HuH-7 (cell line): ENCODE data around the gene MATK.

Source experiments
- DNase-seq: peaks from one replicate; pipeline ENCODE4 v3.0.0; 2011; ENCODE audit warnings: low spot score

Gene MATK, protein sequence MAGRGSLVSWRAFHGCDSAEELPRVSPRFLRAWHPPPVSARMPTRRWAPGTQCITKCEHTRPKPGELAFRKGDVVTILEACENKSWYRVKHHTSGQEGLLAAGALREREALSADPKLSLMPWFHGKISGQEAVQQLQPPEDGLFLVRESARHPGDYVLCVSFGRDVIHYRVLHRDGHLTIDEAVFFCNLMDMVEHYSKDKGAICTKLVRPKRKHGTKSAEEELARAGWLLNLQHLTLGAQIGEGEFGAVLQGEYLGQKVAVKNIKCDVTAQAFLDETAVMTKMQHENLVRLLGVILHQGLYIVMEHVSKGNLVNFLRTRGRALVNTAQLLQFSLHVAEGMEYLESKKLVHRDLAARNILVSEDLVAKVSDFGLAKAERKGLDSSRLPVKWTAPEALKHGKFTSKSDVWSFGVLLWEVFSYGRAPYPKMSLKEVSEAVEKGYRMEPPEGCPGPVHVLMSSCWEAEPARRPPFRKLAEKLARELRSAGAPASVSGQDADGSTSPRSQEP

DNA sequence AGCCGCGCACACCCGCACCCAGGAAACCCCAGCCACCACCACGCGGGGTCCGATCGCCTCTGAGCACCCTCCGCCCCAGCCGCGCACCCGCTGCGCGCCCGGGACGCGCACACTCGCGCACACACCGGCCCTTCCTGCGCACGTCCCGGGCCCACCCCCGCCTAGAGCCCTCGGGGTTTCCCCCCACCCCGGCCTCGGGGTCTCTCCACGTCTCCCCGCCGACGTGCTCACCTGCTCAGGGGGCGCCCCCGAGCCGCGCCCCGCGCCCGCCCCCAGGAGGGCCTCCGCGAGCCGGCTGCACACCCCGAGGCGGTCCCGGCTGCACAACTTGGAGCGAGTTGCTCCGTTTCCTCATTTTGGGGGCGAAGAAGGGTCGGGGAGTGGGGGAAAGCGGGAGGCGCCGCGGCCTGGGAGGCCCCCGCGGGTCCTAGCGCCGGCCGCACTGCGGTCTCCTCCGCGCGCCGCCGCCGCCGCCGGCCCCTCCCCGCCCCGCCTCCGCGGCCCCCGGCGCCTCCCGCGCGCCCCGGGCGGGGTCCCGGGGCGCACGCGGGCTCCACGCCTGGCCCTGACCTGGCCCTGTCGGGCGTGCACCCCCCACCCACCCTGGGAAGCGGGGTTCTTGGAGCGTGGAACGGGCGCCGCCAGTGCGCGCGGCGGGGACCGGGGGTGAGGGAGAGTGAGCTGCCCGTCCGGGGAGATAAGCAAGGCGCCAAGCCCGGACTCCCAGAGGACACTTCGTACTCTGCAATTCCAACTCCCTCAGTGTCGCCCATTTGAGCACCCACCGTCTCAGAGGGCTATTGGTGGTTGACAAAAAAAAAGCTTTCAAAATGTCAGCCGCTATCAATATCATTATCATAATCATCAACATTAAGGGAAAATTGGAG, at the start of gene MATK:
MATK (minus strand) TSS at position 444 of the 887 bp plus-strand sequence. CDS start 1,246 bp downstream, outside the sequence.
- no peak for DNase-seq

DNA sequence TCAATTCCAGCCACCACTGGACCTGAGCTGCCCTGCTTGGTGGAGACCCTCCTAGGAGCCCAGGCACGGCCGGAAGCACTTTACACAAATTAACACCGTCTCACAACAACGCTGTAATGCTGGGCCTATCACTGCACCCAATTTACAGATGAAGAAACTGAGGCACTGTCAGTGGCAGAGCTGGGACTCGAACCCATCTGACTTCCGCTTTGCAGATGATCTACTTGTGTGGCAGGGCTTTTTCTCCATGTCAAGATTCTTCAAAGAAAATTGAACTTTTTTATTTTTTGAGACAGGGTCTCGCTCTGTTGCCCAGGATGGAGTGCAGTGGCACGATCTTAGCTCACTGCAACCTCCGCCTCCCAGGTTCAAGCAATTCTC, 48.9 kb upstream of the MATK start:
- DNase-seq, result no peak

DNA sequence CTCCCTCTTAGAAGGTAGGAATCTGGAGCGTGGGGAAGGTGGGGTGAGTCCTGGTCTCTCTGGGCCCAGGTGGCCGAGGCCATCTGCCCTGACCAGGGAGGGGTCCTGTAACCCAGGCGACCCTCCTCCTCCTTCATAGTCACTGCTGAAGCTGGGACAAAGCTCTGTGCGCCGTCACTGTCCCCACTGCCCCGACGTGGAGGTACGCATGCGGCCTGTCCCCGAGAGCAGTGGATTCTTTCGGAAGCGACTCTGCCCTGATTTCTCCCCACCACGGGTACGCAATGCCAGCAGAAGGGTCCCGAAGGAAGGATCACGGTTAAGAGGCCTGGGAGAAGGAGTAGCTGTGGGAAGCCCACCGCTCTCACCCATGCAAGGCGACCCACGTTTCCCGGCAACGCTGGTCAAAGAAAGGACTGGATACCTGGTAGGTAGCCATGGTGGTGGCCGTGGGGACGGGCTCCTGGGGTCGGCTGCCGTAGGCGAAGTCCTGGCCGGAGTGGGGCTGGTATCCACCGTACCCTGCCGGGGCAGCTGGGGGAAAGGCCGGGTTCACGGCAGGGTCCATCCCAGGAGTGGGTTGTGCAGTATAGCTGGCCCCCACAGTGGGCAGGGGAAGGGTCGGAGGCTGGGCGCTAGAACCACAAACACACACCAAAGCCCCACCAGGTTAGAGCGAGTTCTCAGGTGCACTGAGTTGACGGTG, 48.3 kb upstream of the MATK start:
- DNase-seq, result no peak

DNA sequence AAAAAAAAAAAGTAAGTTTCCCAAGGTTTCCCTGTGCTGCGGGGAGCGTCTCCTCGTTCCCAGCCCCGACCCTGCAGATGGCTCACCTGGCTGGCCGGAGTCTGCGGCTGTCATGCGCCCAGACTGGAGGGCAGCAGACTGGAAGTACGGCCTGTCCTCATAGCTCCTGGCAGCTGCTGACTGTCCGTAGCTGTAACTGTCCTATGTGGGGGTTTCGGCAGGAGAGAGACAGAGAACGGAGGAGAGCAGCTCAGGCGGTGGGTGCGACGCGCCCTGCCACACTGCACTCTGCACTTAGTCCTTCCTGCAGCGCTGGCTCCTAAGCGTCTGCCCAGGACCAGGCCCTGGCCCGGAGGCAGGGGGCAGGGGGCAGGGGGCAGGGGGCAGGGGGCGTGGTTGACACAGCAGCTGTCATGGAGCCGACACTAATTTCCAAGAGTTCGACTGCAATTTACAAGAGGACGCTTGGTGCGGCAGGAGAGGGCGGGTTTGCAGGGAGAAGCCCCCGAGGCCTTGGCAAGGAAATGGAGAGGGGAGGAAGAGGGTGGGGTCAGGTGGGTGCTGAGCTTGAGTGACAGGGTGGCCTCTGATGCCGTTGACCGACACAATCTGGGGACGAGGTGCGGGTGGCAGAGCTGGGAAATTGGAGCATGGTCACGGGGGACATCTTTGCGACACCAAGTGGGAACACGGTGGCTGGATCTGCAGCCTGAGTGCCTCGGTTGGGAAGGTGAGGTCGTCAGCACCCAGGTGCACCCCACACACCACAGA, 47.6 kb upstream of the MATK start:
- no peak for DNase-seq

DNA sequence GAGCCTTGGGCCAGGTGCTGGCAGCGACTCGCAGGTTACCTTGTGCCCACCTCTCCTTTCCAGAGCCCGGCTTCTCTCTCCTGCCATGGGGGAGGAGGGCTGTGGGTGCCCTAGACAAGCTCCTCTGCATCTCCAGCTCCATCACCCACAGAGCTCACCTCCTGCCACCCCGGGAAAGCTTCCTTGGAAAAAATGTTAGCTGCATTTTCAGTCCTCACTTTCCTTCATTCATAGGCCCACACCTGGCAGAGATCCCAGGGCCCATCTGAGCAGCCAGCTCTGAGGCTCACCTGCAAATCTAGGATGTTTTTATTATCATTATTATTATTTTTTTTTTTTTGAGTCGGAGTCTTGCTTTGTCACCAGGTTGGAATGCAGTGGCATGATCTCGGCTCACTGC, 45.8 kb upstream of the MATK start:
- DNase-seq, result no peak

DNA sequence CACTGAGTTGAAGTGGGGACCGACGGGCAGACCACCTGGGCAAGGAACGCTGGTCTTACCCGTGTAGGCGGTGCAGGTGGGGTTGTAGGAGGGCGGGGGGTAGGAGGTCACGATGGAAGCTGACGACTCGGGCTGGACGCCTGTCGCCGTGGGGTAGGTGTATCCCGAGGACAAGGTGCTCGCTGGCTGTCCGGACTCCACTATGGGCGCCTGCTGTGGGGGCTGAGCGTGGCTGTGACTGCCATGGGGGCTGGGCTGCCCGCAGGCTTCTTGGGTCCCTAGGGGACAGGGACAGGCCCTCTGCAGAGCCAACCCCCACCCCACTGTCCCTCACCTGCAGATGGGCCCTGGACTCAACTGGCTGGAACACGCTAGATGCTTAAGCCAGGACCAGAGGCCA, 45.4 kb upstream of the MATK start:
- no peak for DNase-seq

DNA sequence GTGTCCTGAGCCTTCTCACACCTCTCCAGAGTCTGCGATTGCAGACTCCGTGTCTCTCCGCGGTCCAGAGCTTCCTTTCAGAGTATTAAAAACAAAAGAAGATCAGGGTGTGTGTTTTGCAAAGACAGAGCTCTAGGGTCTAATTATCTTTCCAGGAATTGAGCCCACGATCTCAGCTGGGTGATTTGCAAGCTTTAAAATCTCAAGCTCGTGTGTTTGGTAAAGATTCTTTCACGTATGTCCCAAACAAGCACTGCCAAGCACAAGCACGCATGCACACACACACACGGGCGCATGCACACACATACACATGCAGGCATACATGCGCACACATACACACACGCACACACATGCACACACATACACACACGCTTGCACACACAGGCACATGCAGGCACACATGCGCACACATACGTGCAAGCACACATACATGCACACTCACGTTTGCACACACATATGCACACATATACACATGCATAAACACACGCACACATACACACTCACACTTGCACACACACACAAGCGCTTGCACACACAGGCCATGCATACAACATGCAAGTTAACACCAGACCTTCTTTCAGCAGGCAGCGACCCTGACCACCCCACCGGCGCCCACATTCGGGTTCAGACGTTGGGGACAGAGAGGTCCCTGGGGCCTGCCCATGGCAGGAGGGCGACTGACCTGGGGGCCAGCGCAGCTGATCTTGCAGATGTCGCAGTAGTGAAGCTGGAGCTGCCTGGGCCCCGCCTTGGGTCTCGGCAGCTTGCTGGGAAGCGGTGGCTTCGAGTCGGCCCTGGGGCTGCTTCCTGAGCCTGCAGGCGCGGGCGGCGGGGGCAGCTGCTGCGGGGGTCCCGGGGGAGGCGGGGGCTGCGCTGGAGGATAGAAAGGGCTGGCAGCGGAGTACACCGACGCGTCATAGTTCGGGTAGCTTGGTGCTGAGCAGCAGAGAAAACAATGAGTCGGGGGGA, 44.7 kb upstream of the MATK start:
- DNase-seq, result no peak

DNA sequence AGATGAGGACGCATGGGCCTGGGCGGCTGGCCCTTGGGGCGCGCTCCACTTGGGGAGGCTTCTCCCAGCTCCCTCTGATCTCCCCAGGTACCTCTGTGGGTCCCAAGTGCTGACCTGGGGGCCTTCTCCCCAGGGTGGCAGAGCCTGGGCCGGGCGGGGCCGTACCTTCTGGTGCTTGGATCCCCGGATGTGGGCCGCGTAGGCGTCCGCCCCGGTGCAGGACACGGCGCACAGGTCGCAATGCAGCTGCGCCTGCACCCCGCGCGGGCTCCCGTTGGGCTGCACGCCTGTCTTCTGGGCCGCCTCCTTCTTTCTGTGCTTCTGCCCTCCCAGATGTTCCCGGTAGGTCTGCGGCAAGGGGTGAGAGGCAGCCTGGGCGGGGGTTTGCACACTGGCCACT, 41.1 kb upstream of the MATK start:
- no peak for DNase-seq

DNA sequence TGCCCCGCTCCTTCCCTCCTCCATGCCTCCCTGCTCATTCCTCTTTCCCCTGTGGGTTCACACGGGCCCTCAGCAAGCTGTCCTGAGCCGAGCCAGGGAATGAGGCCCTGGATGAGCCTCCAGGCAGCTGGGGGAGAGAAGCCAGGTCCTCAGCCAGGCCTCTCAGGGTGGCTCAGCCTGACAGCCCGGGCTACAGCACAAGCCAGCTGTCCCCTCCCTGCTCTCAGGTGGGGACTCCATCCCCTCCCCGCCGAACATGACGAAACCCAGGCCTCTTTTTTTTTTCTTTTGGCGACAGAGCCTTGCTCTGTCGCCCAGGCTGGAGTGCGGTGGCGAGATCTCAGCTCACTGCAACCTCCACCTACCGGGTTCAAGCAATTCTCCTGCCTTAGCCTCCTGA, 40.0 kb upstream of the MATK start:
- no peak for DNase-seq

DNA sequence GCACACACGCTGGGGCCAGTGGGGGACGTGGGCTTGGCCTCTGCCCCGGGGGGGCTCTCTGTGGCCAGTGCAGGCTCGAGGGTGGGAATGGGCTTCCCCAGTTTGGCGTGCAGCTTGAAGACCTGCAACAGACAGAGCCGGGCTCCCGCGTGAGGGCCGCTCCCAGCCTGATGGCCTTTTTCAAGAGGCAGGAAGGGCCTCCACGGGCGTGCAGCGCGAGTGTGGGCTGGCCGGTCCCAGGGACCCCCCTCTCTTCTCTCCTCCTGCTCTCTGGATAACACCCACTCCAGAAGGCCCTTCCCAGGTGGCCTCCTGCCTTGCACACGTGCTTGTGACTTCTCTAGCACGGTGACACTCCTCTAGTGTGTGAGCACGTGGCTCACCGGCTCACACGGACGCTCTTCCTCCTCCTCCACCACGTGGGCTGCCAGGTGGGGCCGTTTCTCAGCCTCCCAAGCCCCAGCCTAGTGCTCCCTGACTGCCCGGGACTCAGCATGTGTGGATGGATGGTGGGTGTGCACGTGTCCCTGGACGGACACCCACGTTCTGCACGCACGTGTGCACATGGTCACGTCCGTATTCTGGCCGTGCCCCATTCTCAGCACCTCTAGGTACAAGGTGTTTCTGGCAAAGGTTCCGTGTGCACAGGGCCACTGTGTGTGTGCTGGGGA, 39.2 kb upstream of the MATK start:
- no peak for DNase-seq

DNA sequence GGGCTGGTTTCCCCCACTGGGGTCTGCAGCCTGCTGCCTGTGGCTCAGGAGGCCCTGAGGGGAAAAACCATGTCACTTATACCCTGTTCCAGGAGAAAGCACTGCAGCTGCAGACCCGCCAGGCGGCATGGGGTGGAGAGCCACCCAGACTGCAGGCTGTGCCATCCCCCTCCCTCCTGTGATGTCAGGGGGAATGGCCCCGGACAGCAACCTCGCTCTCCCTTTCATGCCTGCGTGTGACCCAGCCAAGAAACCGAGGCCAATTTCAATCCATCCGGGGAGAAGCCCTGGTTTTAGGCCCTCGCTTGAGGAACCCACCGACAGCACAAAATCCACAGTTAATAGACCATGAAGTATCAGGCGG, 37.2 kb upstream of the MATK start:
- DNase-seq, result no peak

DNA sequence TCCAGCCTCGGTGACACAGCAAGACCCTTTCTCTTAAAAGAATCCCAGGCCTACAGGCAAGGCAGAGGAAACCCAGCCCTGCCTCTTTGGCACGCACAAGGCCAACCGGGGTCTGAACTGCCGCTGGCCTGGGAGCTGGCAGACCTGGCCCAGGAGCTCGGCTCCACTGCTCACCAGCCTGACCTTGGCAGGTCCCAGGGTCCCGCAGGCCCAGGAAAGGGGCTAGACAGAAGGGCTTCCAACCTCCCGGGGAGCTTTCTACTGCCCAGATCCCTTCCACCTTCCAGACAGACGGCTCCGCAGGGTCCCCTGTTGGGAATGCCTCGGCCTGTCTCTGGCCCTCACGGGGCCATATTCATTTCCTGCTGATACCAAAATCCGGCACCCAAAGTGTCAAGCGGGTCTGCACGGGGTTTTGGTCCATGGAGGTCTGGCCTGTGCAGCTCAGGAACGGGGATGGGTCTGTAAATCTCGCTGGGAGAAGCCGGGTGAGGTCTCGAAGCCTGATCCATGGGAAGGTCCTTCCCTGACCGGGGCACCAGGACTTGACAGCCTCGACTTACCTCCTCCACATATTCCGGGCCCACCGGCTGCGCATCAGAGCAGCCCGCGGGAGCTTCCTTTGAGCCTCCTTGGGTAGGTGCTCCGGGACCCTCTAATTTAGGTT, 36.6 kb upstream of the MATK start:
- no peak for DNase-seq

DNA sequence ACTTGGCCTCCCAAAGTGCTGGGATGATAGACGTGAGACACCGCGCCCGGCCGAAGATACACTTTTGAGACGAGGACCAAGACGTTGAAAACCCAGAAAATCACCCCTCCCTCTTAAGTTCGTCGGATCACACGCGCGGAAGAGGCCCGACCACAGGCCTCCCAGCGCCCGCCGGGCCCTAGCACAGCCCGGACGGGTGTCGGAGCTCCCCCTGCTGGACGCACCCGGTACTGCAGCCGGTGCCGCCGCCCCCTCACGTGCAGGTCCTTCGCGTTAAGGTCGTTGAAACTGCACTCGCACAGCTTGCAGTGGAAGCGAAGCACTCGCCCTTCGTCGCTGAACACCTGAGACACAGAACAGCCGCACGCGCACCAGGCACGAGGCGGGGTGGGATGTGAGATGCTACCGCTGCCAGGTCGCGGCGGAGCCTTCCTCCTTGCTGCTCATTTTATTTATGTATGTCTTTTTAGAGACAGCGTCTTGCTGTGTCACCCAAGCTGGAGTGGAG, 35.7 kb upstream of the MATK start:
- peak; percentile 87 for DNase-seq

DNA sequence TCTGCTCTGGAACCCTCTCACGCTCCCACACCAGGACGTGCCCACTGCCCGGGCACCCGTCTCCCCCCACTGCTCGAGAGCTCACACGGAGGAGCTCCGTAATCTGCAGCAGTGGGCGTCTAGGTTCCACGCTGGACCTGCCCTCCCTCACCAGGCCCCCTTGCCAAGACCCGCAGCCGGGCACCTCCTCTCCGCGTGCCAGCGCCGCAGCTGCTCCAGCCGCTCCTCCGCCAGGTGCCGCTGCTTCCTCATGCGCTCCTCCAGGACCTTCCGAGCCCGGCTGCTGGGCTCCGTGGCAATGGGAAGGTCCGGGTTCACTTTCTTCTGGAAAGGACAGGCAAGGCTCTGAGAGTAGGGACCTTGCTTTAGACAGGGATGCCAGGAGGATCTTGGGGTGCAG, 35.0 kb upstream of the MATK start:
- no peak for DNase-seq

DNA sequence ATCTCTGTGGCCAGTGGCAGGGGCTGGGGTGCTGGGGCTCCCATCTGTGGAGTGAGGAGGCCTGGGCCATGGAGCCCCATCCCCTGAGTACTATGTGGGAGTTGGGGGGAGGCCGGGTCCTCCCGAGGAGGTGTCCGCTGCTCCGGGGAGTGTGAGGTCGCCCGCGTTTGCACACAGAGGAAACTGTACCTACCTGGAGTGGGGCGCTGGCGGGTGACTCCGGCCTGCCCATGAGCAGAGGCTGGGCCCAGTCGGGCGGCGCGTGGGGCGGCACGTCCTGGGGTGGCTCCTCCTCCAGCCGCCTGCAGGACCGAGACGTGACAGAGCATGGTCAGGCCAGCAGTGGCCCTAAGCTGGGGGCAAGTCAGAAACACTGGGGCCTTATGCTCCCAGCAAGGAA, 33.8 kb upstream of the MATK start:
- DNase-seq, result no peak

DNA sequence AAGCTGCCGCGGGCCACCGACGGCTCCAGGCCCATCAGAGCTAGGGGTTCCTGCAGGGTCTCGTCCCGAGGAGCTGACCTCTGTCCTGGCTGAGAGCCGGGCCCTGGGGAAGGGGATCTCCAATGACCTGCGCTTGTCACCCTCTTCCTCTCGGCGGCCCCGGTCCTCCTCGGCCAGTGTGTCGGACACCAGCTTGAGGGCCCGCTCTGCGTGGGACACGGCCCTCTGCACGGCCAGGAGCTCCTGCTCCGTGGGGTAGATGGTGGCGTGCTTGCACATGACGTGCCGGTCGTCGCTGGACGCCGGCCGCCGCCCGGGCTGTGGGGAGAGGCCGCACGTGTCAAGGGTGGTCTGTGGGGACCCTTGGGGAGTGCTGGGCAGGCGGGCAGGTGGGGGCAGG, 32.7 kb upstream of the MATK start:
- no peak for DNase-seq

DNA sequence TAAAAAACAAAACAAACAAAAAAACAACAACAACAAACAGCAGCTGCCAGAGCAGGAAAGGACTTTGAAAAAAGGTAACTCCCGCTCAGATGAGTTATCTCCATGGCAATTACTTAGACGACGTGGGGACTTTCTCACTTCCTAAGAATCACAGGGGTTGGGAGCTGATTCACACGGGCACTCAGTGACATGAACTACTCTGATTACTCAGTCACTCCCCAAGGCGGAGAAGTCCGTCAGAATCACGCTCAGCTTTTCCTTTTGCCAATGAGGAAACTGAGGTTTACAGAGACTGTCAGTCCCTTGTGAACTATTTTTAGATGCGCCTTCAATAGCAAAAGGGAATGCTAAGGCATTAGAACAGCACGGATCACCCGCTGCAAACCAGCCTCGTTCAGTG, 32.3 kb upstream of the MATK start:
- DNase-seq, result no peak

DNA sequence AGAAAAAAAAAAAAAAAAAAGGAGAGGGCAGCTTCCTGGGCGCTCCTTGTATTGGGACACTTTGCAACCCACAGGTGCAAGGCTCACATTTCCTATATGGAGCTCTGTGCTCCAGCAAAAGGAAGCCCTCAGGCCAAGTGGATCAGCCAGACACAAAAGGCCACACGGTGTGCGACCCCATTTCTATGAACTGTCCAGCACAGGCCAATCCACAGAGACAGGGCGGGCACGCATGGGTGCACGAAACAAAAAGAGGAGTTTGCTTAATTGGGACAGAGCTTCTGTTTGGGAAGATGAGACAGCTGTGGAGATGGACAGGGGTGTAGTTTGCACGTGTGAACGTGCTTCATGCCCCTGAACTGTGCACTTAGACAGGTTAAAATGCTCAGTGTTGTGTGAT, 31.6 kb upstream of the MATK start:
- DNase-seq, result no peak

DNA sequence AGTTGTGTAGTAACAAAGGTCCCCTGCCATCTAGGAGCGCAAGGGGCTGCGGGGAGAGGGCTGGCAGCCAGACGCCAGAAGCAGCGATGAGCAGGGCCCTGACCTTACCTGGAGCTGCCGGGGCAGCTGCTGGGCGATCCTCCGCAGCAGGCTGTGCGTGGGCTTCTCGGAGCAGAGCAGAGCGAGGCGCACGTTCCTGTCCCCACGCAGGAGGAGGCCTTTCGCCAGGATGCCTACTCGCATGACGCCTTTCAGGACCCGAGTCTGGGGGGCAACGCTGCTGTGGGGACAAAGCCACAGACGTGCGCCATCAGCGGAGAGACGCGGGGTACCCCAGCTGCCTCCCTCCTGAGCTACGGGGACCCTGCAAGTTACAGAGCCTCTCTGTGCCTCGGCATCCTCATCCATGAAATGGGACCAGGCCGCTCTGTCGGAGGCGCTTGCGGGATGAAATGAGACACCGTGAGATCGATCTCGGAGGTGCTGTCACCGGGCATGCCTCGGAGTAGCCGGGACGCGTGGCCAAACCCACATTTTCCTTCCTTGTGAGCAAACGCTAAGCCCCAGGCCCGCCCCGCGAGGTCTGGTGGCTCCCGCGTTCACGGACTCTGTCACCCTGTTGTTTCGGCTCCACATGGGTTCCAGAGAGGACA, 30.5 kb upstream of the MATK start:
- DNase-seq, result no peak
